HEK293 (cell line): ENCODE results near the gene HRNR.

Source experiments
- CTCF ChIA-PET: fragments of 350-600 bp; formaldehyde crosslinking; extraction: SDS; loops from one replicate; lab custom pipeline; 2021; ENCODE audit warnings: antibody characterized with exemption; lab: Yijun Ruan, JAX
- POLR2A ChIA-PET: fragments of 300-600 bp; formaldehyde crosslinking; extraction: SDS; loops from one replicate; lab custom pipeline; 2020; ENCODE audit warnings: antibody characterized with exemption, inconsistent platforms; lab: Yijun Ruan, JAX
- H3K27ac ChIP-seq: fragments of 200-500 bp; sonication (Bioruptor generic); 2 replicates; pipeline ENCODE4 v1.5.1; 2014; ENCODE audit warnings: low read depth, low read length, control low read depth, inconsistent platforms; ENCODE audit errors: extremely low read depth
- H3K36me3 ChIP-seq, 2 experiments: fragments of 200-500 bp in 1 of 2; sonication (Bioruptor generic) in 1 of 2; 1 replicate in 1 of 2; 2 replicates in 1 of 2; pipeline ENCODE4 v1.5.1; 2014 to 2017; ENCODE audit warnings: inconsistent platforms in 2 of 2, low read length in 2 of 2; ENCODE audit not compliant: control insufficient read depth in 2 of 2, insufficient read depth in 1 of 2
- H3K4me1 ChIP-seq: fragments of 200-500 bp; sonication (Bioruptor generic); 2 replicates; pipeline ENCODE4 v1.5.1; 2014; ENCODE audit warnings: mild to moderate bottlenecking, low read length, inconsistent platforms; ENCODE audit not compliant: control insufficient read depth, insufficient read depth
- H3K4me3 ChIP-seq: 2 replicates; pipeline ENCODE4 v1.5.1; 2011; ENCODE audit warnings: low read depth, mild to moderate bottlenecking, control low read depth, low read length, moderate library complexity
- H3K9me3 ChIP-seq: fragments of 200-500 bp; sonication (Bioruptor generic); 2 replicates; pipeline ENCODE4 v1.5.1; 2014; ENCODE audit warnings: low read depth, low read length, inconsistent platforms; ENCODE audit not compliant: control insufficient read depth, insufficient read depth
- CTCF ChIP-seq: fragments of 450-650 bp; formaldehyde crosslinking; IDR thresholded peaks from 2 replicates; pipeline ENCODE4 v1.5.1; 2016; ENCODE audit warnings: missing biosample characterization, missing genetic modification characterization
- GLI2 ChIP-seq: fragments of 450-650 bp; formaldehyde crosslinking; IDR thresholded peaks from 2 replicates; pipeline ENCODE4; 2017; ENCODE audit warnings: missing biosample characterization, missing genetic modification characterization, low read depth, borderline replicate concordance
- KLF17 ChIP-seq: fragments of 450-650 bp; formaldehyde crosslinking; IDR thresholded peaks from 2 replicates; pipeline ENCODE4 v1.5.1; 2016; ENCODE audit warnings: missing biosample characterization, missing genetic modification characterization
- PRDM6 ChIP-seq: fragments of 450-650 bp; formaldehyde crosslinking; IDR thresholded peaks from 2 replicates; pipeline ENCODE4 v1.5.1; 2017; ENCODE audit warnings: missing biosample characterization, missing genetic modification characterization
- SALL2 ChIP-seq: fragments of 450-650 bp; formaldehyde crosslinking; IDR thresholded peaks from 2 replicates; pipeline ENCODE4 v1.5.0; 2017; ENCODE audit warnings: missing biosample characterization, mild to moderate bottlenecking, missing genetic modification characterization, borderline replicate concordance
- SCRT1 ChIP-seq: fragments of 450-650 bp; formaldehyde crosslinking; IDR thresholded peaks from 2 replicates; pipeline ENCODE4 v1.5.1; 2016; ENCODE audit warnings: missing biosample characterization, missing genetic modification characterization, borderline replicate concordance
- SCRT2 ChIP-seq: fragments of 450-650 bp; formaldehyde crosslinking; IDR thresholded peaks from 2 replicates; pipeline ENCODE4 v1.5.1; 2016; ENCODE audit warnings: missing biosample characterization, missing genetic modification characterization
- ZBTB21 ChIP-seq: fragments of 450-650 bp; formaldehyde crosslinking; IDR thresholded peaks from 2 replicates; pipeline ENCODE4 v1.5.1; 2017; ENCODE audit warnings: missing biosample characterization, missing genetic modification characterization
- ZBTB8A ChIP-seq: fragments of 450-650 bp; formaldehyde crosslinking; IDR thresholded peaks from 2 replicates; pipeline ENCODE4 v1.5.1; 2016; ENCODE audit warnings: missing biosample characterization, missing genetic modification characterization
- ZFP3 ChIP-seq: fragments of 450-650 bp; formaldehyde crosslinking; IDR thresholded peaks from 2 replicates; pipeline ENCODE4 v1.5.1; 2016; ENCODE audit warnings: low read depth, missing biosample characterization, missing genetic modification characterization
- ZNF132 ChIP-seq: fragments of 450-650 bp; formaldehyde crosslinking; IDR thresholded peaks from 2 replicates; pipeline ENCODE4 v1.5.1; 2017; ENCODE audit warnings: missing biosample characterization, missing genetic modification characterization, borderline replicate concordance
- ZNF19 ChIP-seq: fragments of 450-650 bp; formaldehyde crosslinking; IDR thresholded peaks from 2 replicates; pipeline ENCODE4; 2016; ENCODE audit warnings: missing biosample characterization, missing genetic modification characterization, low read depth
- ZNF280C ChIP-seq: fragments of 450-650 bp; formaldehyde crosslinking; IDR thresholded peaks from 2 replicates; pipeline ENCODE4 v1.5.1; 2016; ENCODE audit warnings: missing biosample characterization, missing genetic modification characterization
- ZNF335 ChIP-seq: fragments of 450-650 bp; formaldehyde crosslinking; conservative IDR thresholded peaks from 2 replicates; pipeline ENCODE4 v1.5.1; 2016; ENCODE audit warnings: missing biosample characterization, missing genetic modification characterization
- ZNF366 ChIP-seq: fragments of 450-650 bp; formaldehyde crosslinking; conservative IDR thresholded peaks from 2 replicates; pipeline ENCODE4 v1.5.1; 2016; ENCODE audit warnings: missing biosample characterization, missing genetic modification characterization
- ZNF473 ChIP-seq: fragments of 450-650 bp; formaldehyde crosslinking; IDR thresholded peaks from 2 replicates; pipeline ENCODE4 v1.5.1; 2017; ENCODE audit warnings: missing biosample characterization, missing genetic modification characterization
- ZNF488 ChIP-seq: fragments of 450-650 bp; formaldehyde crosslinking; IDR thresholded peaks from 2 replicates; pipeline ENCODE4 v1.5.1; 2016; ENCODE audit warnings: missing biosample characterization, missing genetic modification characterization
- ZNF629 ChIP-seq: fragments of 450-650 bp; formaldehyde crosslinking; IDR thresholded peaks from 2 replicates; pipeline ENCODE4 v1.5.1; 2017; ENCODE audit warnings: missing biosample characterization, missing genetic modification characterization
- ZNF654 ChIP-seq: fragments of 450-650 bp; formaldehyde crosslinking; IDR thresholded peaks from 2 replicates; pipeline ENCODE4 v1.5.1; 2016; ENCODE audit warnings: low read depth, missing biosample characterization, missing genetic modification characterization
- ZNF660 ChIP-seq: fragments of 450-650 bp; IDR thresholded peaks from 2 replicates; pipeline ENCODE4 v1.5.1; 2018; ENCODE audit warnings: missing biosample characterization, mild to moderate bottlenecking, missing genetic modification characterization
- ZNF664 ChIP-seq: fragments of 450-650 bp; formaldehyde crosslinking; IDR thresholded peaks from 2 replicates; pipeline ENCODE4 v1.5.1; 2016; ENCODE audit warnings: missing biosample characterization, missing genetic modification characterization
- ZNF704 ChIP-seq: fragments of 450-650 bp; formaldehyde crosslinking; IDR thresholded peaks from 2 replicates; pipeline ENCODE4 v1.5.1; 2016; ENCODE audit warnings: missing biosample characterization, missing genetic modification characterization
- ZNF768 ChIP-seq: fragments of 450-650 bp; formaldehyde crosslinking; IDR thresholded peaks from 2 replicates; pipeline ENCODE4 v1.5.1; 2018; ENCODE audit warnings: missing biosample characterization, mild to moderate bottlenecking, missing genetic modification characterization
- ZNF777 ChIP-seq: fragments of 450-650 bp; formaldehyde crosslinking; IDR thresholded peaks from 2 replicates; pipeline ENCODE4 v1.5.1; 2017; ENCODE audit warnings: missing biosample characterization, missing genetic modification characterization, borderline replicate concordance
- ZNF785 ChIP-seq: fragments of 450-650 bp; formaldehyde crosslinking; IDR thresholded peaks from 2 replicates; pipeline ENCODE4 v1.5.1; 2016; ENCODE audit warnings: missing biosample characterization, missing genetic modification characterization
- ZNF792 ChIP-seq: fragments of 450-650 bp; formaldehyde crosslinking; IDR thresholded peaks from 2 replicates; pipeline ENCODE4 v1.5.1; 2016; ENCODE audit warnings: missing biosample characterization, missing genetic modification characterization
- ZXDB ChIP-seq: fragments of 450-650 bp; formaldehyde crosslinking; IDR thresholded peaks from 2 replicates; pipeline ENCODE4 v1.5.1; 2016; ENCODE audit warnings: missing biosample characterization, missing genetic modification characterization

HRNR gene

GRCh38 chr1:152189657-152190442, 34.1 kb downstream of the HRNR start:
- no peak for TF ChIP-seq SALL2 (tag by site-specific recombination)
- TF ChIP-seq ZNF704 (tag by site-specific recombination): no peak
- no peak for TF ChIP-seq ZNF132 (tag by site-specific recombination)
- TF ChIP-seq ZNF335: peak; percentile 81
- 0 out of 2 replicates have a peak, but pooled peaks have one; percentile 29 for TF ChIP-seq ZNF366 (tag by site-specific recombination)
- TF ChIP-seq ZNF473: no peak
- no peak for TF ChIP-seq ZNF488 (tag by site-specific recombination)
- TF ChIP-seq ZNF664 (tag by site-specific recombination): peak; percentile 99
- 0 out of 2 replicates have a peak, but pooled peaks have one; percentile 11 for TF ChIP-seq ZXDB
- TF ChIP-seq SCRT1: 0 out of 2 replicates have a peak, but pooled peaks have one; percentile 9
- TF ChIP-seq ZNF280C (tag by site-specific recombination): no peak
- TF ChIP-seq SCRT2: peak; percentile 73
- TF ChIP-seq ZBTB21 (tag by site-specific recombination): no peak
- no peak for TF ChIP-seq ZNF19 (tag by site-specific recombination)
- TF ChIP-seq ZBTB8A (tag by site-specific recombination): no peak
- no peak for TF ChIP-seq ZFP3
- peak; percentile 74 for TF ChIP-seq ZNF654
- no peak for TF ChIP-seq ZNF768 (tag by site-specific recombination)
- no peak for TF ChIP-seq PRDM6 (tag by site-specific recombination)
- no peak for TF ChIP-seq ZNF792 (tag by site-specific recombination)
- no peak for TF ChIP-seq ZNF629 (tag by site-specific recombination)
- TF ChIP-seq CTCF (tag by site-specific recombination): peak; percentile 34; the same call in 1 of the 2 replicates
- 0 out of 2 replicates have a peak, but pooled peaks have one; percentile 28 for TF ChIP-seq ZNF660 (tag by site-specific recombination)
- TF ChIP-seq ZNF777 (tag by site-specific recombination): 0 out of 2 replicates have a peak, but pooled peaks have one; percentile 35
- TF ChIP-seq ZNF785 (tag by site-specific recombination): no peak
- TF ChIP-seq KLF17 (tag by site-specific recombination): no peak
- TF ChIP-seq GLI2 (tag by site-specific recombination): no peak
- peak overlapping the region; percentile 32; the same call in 1 of the 2 replicates for H3K4me3 ChIP-seq
- no peaks in the 10 kb centered on the region for H3K4me1 ChIP-seq
- CTCF ChIA-PET: interaction anchor here (0.5 to 8.1 kb wide), 12 partner anchors 14 to 269 kb away, joined by 3 to 176 read pairs (median 5); no protein-coding TSS in a partner anchor
- H3K27ac ChIP-seq: no peak overlapping the region
- H3K36me3 ChIP-seq: no peaks in the 10 kb centered on the region
- POLR2A ChIA-PET: interaction anchor here (0.9 kb wide), 1 partner anchor 269 kb away, joined by 6 read pairs; no protein-coding TSS in a partner anchor
- H3K9me3 ChIP-seq: no peaks in the 10 kb centered on the region
